GM19463 (cell line): ENCODE results near the gene TMEM121.
"Not testable (repeated sequence)": the region's sequence is repeated elsewhere in the genome, so short reads cannot be mapped to it uniquely, and the experiment has no call there.

Experiments used
- ATAC-seq: cut with Tn5 transposase; IDR thresholded peaks from one replicate; pipeline ENCODE4 v1.9.1; 2021; ENCODE audit warnings: mild to moderate bottlenecking, moderate library complexity; ENCODE audit not compliant: unreplicated experiment

TMEM121 gene

DNA sequence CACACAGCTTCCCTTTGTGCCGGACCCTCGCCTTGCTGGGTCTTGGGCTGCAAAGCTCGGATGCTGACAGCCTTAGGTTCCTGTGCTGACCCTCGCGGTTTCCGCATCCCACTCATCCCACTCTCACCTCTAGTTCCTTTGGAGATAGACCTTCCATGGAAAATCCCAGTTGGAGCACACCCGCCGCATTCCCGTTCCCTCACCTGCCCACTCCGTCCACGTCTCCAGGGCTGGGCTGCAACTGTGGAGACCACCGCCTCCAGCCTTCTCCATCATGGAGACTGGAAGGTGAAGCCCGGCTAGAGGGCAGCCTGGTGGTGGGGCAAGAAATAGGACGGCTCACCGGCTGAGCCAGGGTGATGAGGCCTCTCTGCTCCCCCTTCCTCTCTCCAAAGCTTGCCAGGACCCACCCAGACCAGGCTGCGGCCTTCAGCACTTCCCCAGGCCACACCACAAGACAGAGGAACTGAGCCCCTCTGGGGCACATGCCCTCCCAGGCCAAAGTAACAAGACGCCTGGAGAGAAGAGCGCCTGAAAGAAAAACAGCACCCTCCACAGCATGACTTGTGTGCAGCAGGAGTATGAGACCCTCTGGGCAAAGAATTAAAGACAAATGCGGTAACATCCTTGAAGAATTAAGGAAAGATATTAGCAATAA lies 15.0 kb downstream of the TMEM121 start:
- no peak for ATAC-seq

DNA sequence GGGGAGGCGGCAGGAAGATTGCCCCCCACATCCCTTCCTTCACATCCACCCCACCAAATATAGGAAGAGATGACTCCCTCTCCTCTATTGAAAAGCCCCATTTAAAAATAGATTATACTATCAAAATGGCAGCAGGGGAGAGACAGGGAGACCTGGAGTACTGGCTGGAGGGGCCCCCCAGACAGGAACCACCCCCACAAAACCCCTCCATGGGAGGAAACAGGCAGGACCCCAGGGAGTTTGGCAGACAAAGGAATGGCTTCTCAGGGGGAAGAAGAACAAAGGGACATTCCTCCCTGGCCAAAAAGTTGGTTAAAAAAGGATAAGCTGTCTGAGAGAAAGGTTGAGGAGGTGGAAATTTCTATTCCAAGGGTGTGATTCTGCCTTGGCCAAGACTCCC lies 19.3 kb downstream of the TMEM121 start:
- ATAC-seq, result not testable (repeated sequence)

DNA sequence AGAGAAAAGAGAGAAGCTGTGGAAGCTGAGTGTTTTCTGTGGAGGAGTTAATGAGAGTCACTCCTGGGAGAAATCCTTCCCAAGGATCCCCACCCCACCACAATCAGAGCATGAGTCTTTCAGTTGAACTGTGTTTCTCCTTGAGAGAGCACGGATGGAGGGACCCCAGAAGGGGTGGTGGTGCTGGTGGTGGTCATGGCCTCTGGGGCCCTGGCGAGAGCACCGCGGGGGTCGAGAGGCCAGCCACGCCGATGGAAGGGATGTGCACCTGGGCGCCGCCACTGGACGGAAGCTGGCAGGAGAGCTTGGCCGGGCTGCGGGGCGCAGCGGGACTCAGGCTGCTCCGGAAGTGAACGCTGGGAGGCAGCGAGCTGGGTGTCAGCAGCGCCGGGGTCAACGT lies 20.0 kb downstream of the TMEM121 start:
- not testable (repeated sequence) for ATAC-seq

DNA sequence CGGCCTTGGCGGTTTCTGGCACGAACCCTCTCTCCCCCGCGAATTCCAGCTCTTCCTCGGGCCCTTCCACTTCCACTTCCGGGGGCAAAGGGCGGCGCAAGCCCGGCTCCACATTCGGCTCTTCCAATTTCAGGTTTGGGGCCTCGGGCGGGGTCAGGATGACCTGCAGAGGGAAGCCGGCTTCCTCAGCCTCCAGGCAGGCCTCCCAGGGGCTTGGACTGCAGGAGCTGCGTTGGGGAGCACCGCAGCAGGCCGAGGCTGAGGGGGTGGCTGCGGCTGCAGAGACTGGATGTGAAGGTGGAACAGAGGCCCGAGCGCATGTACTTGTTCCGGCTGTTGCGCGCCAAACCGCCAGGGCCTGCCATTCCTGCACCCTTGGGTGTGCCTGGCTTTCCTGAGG lies 20.7 kb downstream of the TMEM121 start:
- ATAC-seq, result not testable (repeated sequence)

GRCh38 chr14:105547741-105548169 lies 21.4 kb downstream of the TMEM121 start:
- ATAC-seq, result no peak

DNA sequence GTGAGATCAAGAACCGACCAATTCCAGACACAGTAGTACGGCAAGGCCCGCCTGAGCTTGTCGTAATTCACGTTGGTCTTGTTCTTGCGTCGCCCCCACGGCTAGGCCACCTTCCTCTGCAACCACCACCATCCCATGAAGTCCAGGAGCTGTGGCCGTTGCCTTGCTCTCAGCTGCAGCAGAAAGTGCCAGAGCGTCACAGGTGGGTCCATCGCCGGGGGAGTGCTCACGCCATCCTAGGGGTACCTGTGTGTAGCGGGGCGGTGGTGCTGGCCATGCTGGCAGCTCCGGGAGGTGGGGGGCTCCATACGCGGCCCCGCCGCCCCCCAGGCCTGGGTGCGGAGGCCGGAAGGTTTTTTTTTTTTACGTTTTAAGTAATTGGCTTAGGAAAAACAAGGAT lies 23.1 kb downstream of the TMEM121 start:
- no peak for ATAC-seq

DNA sequence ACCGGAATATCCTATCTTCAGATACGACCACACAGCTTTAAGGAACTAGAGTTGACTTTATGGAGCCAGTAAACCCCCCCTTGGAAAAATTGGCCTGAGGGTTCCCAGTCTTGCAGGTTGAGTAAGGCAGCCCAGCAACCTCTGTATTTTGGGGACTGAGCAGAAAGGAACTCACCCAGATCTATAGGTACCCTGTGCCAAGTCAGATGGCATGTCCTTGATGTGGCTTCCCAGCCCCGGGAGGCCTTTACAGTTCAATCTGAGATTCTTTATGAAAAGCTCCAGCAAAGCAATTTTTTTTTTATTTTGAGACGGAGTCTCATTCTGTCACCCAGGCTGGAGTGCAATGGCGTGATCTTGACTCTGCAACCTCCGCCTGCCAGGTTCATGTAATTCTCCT lies 27.6 kb downstream of the TMEM121 start:
- no peak for ATAC-seq

GRCh38 chr14:105554523-105554922 lies 28.1 kb downstream of the TMEM121 start:
- ATAC-seq, result no peak

GRCh38 chr14:105557671-105558070 lies 31.3 kb downstream of the TMEM121 start:
- ATAC-seq, result not testable (repeated sequence)

GRCh38 chr14:105558449-105559154 lies 32.2 kb downstream of the TMEM121 start:
- ATAC-seq, result not testable (repeated sequence)

GRCh38 chr14:105559384-105560047 lies 33.1 kb downstream of the TMEM121 start:
- ATAC-seq, result peak; percentile 44

- ATAC-seq, result peak; percentile 64
These were observed 33.8 kb downstream of the TMEM121 start for GRCh38 chr14:105560048-105560669.

GRCh38 chr14:105561345-105561744 lies 35.0 kb downstream of the TMEM121 start:
- ATAC-seq, result not testable (repeated sequence)

DNA sequence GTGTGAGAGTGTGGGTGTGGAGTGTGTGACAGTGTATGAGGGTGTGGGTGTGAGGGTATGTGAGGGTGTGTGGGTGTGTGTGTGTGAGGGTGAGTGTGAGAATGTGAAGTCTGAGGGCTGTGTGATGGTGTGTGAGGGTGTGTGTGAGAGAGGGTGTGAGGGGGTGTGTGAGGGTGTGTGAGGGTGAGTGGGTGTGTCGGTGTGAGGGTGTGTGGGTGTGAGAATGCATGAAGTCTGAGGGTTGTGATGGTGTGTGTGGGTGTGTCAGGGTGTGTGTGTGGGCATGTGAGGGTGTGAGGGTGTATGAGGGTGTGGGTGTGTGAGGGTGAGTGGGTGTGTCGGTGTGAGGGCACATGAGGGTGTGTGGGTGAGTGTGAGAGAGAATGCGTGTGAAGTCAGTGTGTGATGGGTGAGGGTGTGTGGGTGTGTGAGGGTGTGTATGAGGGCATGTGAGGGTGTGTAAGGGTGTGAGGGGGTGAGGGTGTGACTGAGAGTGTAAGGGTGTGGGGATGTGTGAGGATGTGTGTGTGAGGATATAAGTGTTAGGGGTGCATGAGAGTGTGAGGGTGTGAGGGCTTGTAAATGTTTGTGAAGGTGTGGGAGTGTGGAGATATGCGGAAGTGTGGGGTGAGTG lies 36.4 kb downstream of the TMEM121 start:
- ATAC-seq, result no peak

DNA sequence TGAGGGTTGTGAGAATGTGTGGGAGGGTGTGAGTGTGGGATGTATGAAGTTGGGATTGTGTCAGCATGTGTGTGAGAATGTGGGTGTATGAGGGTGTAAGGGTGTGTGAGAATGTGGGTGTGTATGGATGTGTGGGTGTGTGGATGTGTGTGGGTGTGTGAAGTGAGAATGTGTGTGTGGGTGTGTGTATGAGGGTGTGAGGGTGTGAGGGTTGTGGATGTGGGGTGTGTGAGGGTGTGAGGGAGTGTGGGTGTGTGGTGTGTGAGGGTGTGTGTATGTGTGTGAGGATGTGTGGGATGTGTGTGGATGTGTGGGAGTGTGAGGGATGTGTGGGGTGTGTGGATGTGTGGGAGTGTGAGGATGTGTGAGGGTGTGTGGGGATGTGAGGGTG lies 37.0 kb downstream of the TMEM121 start:
- ATAC-seq, result no peak

- not testable (repeated sequence) for ATAC-seq
These were observed 38.2 kb downstream of the TMEM121 start for GRCh38 chr14:105564536-105564935.

- ATAC-seq, result not testable (repeated sequence)
These were observed 39.0 kb downstream of the TMEM121 start for GRCh38 chr14:105565185-105565919.

- ATAC-seq, result peak; percentile 58
These were observed 40.1 kb downstream of the TMEM121 start for GRCh38 chr14:105566248-105567163.
